ENCODE results near the gene CHID1.

CHID1 gene

GRCh38 chr11:932435-932834 lies 21.8 kb upstream of the CHID1 start:
- DNase-seq: no peak

- no peak for DNase-seq
These were observed 20.8 kb upstream of the CHID1 start for GRCh38 chr11:931385-931784.

GRCh38 chr11:929405-929804 lies 18.8 kb upstream of the CHID1 start:
- DNase-seq: no peak

- DNase-seq: no peak
These were observed 18.2 kb upstream of the CHID1 start for GRCh38 chr11:928786-929185.

GRCh38 chr11:927871-928270 lies 17.3 kb upstream of the CHID1 start:
- no peak for DNase-seq

GRCh38 chr11:926341-926916 lies 15.8 kb upstream of the CHID1 start:
- DNase-seq: no peak

GRCh38 chr11:925496-926301 lies 15.1 kb upstream of the CHID1 start, which contains the start of gene AP2A2:
Gene AP2A2, plus strand, starts transcription at chr11:925870. Its CDS starts 152 bp downstream, at chr11:926022.
- no peak for DNase-seq

GRCh38 chr11:925158-925495 lies 14.5 kb upstream of the CHID1 start:
- DNase-seq: no peak

GRCh38 chr11:924406-925157 lies 14.0 kb upstream of the CHID1 start:
- peak in 1 of 2 experiments; percentile 37 for DNase-seq

GRCh38 chr11:923691-924405 lies 13.2 kb upstream of the CHID1 start:
- DNase-seq: no peak

GRCh38 chr11:921921-922678 lies 11.5 kb upstream of the CHID1 start:
- no peak for DNase-seq

GRCh38 chr11:917426-917825 lies 6.8 kb upstream of the CHID1 start:
- DNase-seq: no peak

- DNase-seq: no peak
These were observed 4.3 kb upstream of the CHID1 start for GRCh38 chr11:914747-915501.

- no peak for DNase-seq
These were observed 3.6 kb upstream of the CHID1 start for GRCh38 chr11:914204-914603.

- no peak for DNase-seq
These were observed 2.4 kb upstream of the CHID1 start for GRCh38 chr11:913043-913442.

GRCh38 chr11:912266-912665 lies 1.7 kb upstream of the CHID1 start:
- no peak for DNase-seq

GRCh38 chr11:911890-912219 lies 1.2 kb upstream of the CHID1 start:
- no peak for DNase-seq

- DNase-seq: no peak
These were observed 650 bp upstream of the CHID1 start for GRCh38 chr11:911031-911889.

GRCh38 chr11:910044-910588 lies 494 bp downstream of the CHID1 start:
- DNase-seq: no peak

- DNase-seq: no peak
These were observed 1.2 kb downstream of the CHID1 start for GRCh38 chr11:909406-909805.

- DNase-seq: no peak
These were observed 2.3 kb downstream of the CHID1 start for GRCh38 chr11:908273-908672.
